K562 (cell line): ENCODE measurements around the gene SLC48A1. TPM values are rescaled to one million over a fixed set of nuclear protein-coding genes. Genes with fewer than 3 reads are reported as not detected.
A peak's percentile ranks its signal among the peaks of the same experiment; 100 is the strongest.

Experiments
- GTF2F1 ChIP-seq: IDR thresholded peaks from 2 replicates; pipeline ENCODE4 v1.6.1; 2011; ENCODE audit warnings: low read depth, low read length, improper control_type of control experiment
- HLTF ChIP-seq: fragments of 450-650 bp; IDR thresholded peaks from 2 replicates; pipeline ENCODE4 v1.6.1; 2016
- MYNN ChIP-seq, 2 experiments: sonication (generic); formaldehyde crosslinking in 1 of 2; IDR thresholded peaks; 2 replicates each; pipeline versions ENCODE4 v1.5.0 to v1.6.1; 2016 to 2020; ENCODE audit warnings: antibody characterized with exemption in 1 of 2, missing genetic modification reagents in 1 of 2
- NFIC ChIP-seq: fragments of 450-650 bp; IDR thresholded peaks from 2 replicates; pipeline ENCODE4 v1.6.1; 2017; ENCODE audit warnings: mild to moderate bottlenecking, inconsistent platforms
- PCBP2 ChIP-seq: fragments of 200-400 bp; formaldehyde crosslinking; IDR thresholded peaks from 2 replicates; pipeline ENCODE4 v1.6.1; 2018; ENCODE audit warnings: low read length, low read depth, mild to moderate bottlenecking, moderate library complexity; ENCODE audit not compliant: poor library complexity, severe bottlenecking
- STAG1 ChIP-seq: sonication (generic); formaldehyde crosslinking; IDR thresholded peaks from 2 replicates; pipeline ENCODE4 v1.5.0; 2020; ENCODE audit warnings: missing genetic modification reagents, borderline replicate concordance
- TEAD2 ChIP-seq: fragments of 450-650 bp; IDR thresholded peaks from 2 replicates; pipeline ENCODE4 v1.6.1; 2016; ENCODE audit warnings: missing genetic modification characterization, control low read depth, missing compliant biosample characterization
- YY1 ChIP-seq, 3 experiments: IDR thresholded peaks; 2 replicates each; pipeline ENCODE4 v1.6.1; 2011; ENCODE audit warnings: low read length in 2 of 3, mild to moderate bottlenecking in 2 of 3, moderate library complexity in 2 of 3, borderline replicate concordance in 1 of 3, control low read depth in 1 of 3, low read depth in 1 of 3; ENCODE audit not compliant: insufficient read depth in 3 of 3, insufficient replicate concordance in 2 of 3, control insufficient read depth in 1 of 3, insufficient read length in 1 of 3; ENCODE audit errors: extremely low read depth in 1 of 3
- ZNF224 ChIP-seq: sonication (generic); formaldehyde crosslinking; IDR thresholded peaks from 2 replicates; pipeline ENCODE4 v1.8.0; 2022; ENCODE audit warnings: mild to moderate bottlenecking, missing genetic modification reagents
- ZNF324 ChIP-seq: fragments of 250-450 bp; sonication (Bioruptor Pico); IDR thresholded peaks from 2 replicates; pipeline ENCODE4 v1.4.0; 2020; ENCODE audit warnings: mild to moderate bottlenecking
- ZNF830 ChIP-seq: fragments of 250-450 bp; sonication (Bioruptor Pico); IDR thresholded peaks from 2 replicates; pipeline ENCODE4 v1.5.0; 2021; ENCODE audit warnings: mild to moderate bottlenecking
- polyA plus RNA-seq, 8 experiments: library from polyadenylated mRNA; depleted of rRNA in 4 of 8; stranded (reverse) in 5 of 8; unstranded in 3 of 8; fragments of >200 nt; fragmentation: Nextera tagmentation in 2 of 8; fragmentation: Illumina TruSeq in 1 of 8; extraction: Ambion mirVana in 2 of 8; extraction: Trizol in 1 of 8; gene quantifications; 2 replicates each; pipeline versions ENCODE4 v1.2.1 to v1.2.3, GENCODE V29; 2011 to 2014; ENCODE audit warnings: inconsistent platforms in 1 of 8, missing spikeins in 1 of 8
- total RNA-seq, 7 experiments: library from RNA; depleted of rRNA in 6 of 7; stranded (reverse); fragments of >200 nt in 6 of 7; fragmentation: Illumina TruSeq in 2 of 7; extraction: Trizol in 2 of 7; gene quantifications; 2 replicates each; pipeline versions ENCODE4 v1.2.1 to v1.2.3, GENCODE V29; 2011 to 2021; ENCODE audit warnings: low replicate concordance in 1 of 7
- TF ChIP-seq, protein P1 (sequence below): fragments of 450-650 bp; IDR thresholded peaks from 2 replicates; pipeline ENCODE4 v1.6.1; 2018; ENCODE audit warnings: mild to moderate bottlenecking, low read depth; ENCODE audit not compliant: partially characterized antibody
- TF ChIP-seq, protein P2 (sequence below), 2 experiments: fragments of 450-650 bp; IDR thresholded peaks; 2 replicates each; pipeline ENCODE4 v1.6.1; 2016
- TF ChIP-seq, protein P3 (sequence below): sonication (generic); formaldehyde crosslinking; IDR thresholded peaks from 2 replicates; pipeline ENCODE4 v1.8.0; 2022; ENCODE audit warnings: missing genetic modification reagents, mild to moderate bottlenecking, moderate library complexity, borderline replicate concordance
- TF ChIP-seq, protein P4 (sequence below): fragments of 450-650 bp; formaldehyde crosslinking; IDR thresholded peaks from 2 replicates; pipeline ENCODE4 v1.4.0; 2020; ENCODE audit warnings: mild to moderate bottlenecking, moderate library complexity
- TF ChIP-seq, protein P5 (sequence below): fragments of 250-450 bp; sonication (Bioruptor Pico); IDR thresholded peaks from 2 replicates; pipeline ENCODE4 v1.5.1; 2021; ENCODE audit warnings: mild to moderate bottlenecking
- TF ChIP-seq, protein P6 (sequence below): sonication (generic); formaldehyde crosslinking; IDR thresholded peaks from 2 replicates; pipeline ENCODE4 v1.8.0; 2022; ENCODE audit warnings: mild to moderate bottlenecking, missing genetic modification reagents, borderline replicate concordance

SLC48A1 gene
- total and polyA plus RNA-seq, 9 of the 15 experiments (the other 6 are each of a cell fraction or from before 2014, with no cell fraction given), result 10.7 to 37.5 (median 18.7) TPM

DNA sequence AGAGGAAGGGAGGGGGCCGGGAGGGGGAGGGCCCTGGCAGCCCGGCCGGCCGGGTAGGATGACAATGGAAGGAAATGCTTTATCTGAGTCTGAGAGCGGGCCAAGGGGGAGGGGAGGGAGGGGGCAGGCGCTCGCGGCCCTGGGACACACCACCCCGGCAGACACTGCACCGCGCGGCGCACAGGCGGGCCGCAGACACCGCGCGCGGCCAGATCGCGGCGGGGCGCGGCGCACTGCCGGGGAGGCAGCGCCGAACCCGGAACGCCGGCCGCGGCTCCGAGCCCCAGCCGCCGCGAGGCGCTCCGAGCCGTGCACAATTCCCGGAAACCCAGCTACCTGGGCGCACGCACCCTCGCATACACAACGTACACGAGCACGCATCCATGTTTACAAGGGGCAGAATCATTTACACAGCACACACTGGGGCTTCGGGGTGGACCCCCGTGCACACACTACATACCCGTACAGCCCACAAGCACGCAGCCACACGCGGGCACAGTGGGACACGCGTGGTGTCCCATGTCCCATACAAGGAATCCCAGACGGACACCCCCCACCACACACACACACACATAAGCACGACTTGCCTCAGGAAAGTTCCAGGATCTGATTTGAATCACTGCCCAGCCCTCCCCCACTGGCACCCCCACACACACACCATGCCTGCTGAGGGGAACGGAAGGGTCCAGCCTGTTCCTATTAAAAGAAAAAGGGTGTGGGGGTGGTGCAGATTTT is 47.0 kb downstream of the SLC48A1 start, which contains the start of gene HDAC7 (continued):
- TF ChIP-seq, protein P1, sequence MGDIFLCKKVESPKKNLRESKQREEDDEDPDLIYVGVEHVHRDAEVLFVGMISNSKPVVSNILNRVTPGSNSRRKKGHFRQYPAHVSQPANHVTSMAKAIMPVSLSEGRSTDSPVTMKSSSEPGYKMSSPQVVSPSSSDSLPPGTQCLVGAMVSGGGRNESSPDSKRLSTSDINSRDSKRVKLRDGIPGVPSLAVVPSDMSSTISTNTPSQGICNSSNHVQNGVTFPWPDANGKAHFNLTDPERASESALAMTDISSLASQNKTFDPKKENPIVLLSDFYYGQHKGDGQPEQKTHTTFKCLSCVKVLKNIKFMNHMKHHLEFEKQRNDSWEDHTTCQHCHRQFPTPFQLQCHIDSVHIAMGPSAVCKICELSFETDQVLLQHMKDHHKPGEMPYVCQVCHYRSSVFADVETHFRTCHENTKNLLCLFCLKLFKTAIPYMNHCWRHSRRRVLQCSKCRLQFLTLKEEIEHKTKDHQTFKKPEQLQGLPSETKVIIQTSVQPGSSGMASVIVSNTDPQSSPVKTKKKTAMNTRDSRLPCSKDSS, result no peak
- TF ChIP-seq, protein P2, sequence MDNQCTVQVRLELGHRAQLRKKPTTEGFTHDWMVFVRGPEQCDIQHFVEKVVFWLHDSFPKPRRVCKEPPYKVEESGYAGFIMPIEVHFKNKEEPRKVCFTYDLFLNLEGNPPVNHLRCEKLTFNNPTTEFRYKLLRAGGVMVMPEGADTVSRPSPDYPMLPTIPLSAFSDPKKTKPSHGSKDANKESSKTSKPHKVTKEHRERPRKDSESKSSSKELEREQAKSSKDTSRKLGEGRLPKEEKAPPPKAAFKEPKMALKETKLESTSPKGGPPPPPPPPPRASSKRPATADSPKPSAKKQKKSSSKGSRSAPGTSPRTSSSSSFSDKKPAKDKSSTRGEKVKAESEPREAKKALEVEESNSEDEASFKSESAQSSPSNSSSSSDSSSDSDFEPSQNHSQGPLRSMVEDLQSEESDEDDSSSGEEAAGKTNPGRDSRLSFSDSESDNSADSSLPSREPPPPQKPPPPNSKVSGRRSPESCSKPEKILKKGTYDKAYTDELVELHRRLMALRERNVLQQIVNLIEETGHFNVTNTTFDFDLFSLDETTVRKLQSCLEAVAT (IDR thresholded peaks at IDR 0.05), result 0 out of 4 replicates have a peak, but pooled peaks of 1 of the 2 experiments have one; percentile 26
- TF ChIP-seq TEAD2 (tag) (no peak), GTF2F1 (no peak), MYNN (IDR thresholded peaks at IDR 0.05) (no peak), MYNN (CRISPR knock-in tag; IDR thresholded peaks at IDR 0.05) (no peak), NFIC (no peak), PCBP2 (no peak), HLTF (no peak), ZNF324 (CRISPR knock-in tag) (no peak), STAG1 (CRISPR knock-in tag) (no peak), YY1 (IDR thresholded peaks at IDR 0.05; ENCODE audit: borderline replicate concordance in 1 of 3, control insufficient read depth in 1 of 3, extremely low read depth in 1 of 3, insufficient read depth in 3 of 3, insufficient read length in 1 of 3, insufficient replicate concordance in 2 of 3, low read depth in 1 of 3, low read length in 2 of 3) (peak in 2 of 3 experiments; percentile 38 to 66), ZNF830 (CRISPR knock-in tag) (no peak), ZNF224 (CRISPR knock-in tag) (no peak)
- TF ChIP-seq, protein P3, sequence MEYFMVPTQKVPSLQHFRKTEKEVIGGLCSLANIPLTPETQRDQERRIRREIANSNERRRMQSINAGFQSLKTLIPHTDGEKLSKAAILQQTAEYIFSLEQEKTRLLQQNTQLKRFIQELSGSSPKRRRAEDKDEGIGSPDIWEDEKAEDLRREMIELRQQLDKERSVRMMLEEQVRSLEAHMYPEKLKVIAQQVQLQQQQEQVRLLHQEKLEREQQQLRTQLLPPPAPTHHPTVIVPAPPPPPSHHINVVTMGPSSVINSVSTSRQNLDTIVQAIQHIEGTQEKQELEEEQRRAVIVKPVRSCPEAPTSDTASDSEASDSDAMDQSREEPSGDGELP, result 0 out of 2 replicates have a peak, but pooled peaks have one; percentile 21
- TF ChIP-seq, protein P4, sequence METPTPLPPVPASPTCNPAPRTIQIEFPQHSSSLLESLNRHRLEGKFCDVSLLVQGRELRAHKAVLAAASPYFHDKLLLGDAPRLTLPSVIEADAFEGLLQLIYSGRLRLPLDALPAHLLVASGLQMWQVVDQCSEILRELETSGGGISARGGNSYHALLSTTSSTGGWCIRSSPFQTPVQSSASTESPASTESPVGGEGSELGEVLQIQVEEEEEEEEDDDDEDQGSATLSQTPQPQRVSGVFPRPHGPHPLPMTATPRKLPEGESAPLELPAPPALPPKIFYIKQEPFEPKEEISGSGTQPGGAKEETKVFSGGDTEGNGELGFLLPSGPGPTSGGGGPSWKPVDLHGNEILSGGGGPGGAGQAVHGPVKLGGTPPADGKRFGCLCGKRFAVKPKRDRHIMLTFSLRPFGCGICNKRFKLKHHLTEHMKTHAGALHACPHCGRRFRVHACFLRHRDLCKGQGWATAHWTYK, result peak; percentile 85
- TF ChIP-seq, protein P5, sequence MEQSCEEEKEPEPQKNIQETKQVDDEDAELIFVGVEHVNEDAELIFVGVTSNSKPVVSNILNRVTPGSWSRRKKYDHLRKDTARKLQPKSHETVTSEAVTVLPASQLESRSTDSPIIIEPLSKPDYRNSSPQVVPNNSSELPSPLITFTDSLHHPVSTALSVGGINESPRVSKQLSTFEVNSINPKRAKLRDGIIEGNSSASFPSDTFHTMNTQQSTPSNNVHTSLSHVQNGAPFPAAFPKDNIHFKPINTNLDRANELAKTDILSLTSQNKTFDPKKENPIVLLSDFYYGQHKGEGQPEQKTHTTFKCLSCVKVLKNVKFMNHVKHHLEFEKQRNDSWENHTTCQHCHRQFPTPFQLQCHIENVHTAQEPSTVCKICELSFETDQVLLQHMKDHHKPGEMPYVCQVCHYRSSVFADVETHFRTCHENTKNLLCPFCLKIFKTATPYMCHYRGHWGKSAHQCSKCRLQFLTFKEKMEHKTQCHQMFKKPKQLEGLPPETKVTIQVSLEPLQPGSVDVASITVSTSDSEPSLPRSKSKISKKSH (CRISPR knock-in tag), result no peak
- TF ChIP-seq, protein P6, sequence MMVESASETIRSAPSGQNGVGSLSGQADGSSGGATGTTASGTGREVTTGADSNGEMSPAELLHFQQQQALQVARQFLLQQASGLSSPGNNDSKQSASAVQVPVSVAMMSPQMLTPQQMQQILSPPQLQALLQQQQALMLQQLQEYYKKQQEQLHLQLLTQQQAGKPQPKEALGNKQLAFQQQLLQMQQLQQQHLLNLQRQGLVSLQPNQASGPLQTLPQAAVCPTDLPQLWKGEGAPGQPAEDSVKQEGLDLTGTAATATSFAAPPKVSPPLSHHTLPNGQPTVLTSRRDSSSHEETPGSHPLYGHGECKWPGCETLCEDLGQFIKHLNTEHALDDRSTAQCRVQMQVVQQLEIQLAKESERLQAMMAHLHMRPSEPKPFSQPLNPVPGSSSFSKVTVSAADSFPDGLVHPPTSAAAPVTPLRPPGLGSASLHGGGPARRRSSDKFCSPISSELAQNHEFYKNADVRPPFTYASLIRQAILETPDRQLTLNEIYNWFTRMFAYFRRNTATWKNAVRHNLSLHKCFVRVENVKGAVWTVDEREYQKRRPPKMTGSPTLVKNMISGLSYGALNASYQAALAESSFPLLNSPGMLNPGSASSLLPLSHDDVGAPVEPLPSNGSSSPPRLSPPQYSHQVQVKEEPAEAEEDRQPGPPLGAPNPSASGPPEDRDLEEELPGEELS, result no peak
